Neuronal stem cell (in vitro differentiated cells): ENCODE results near the gene TRIM38.

Experiments
- DNase-seq: peaks from one replicate; pipeline ENCODE4 v3.0.0-alpha.2; 2013; ENCODE audit warnings: low spot score
- H2AFZ ChIP-seq: one replicate; pipeline ENCODE4 v1.6.1; 2013; ENCODE audit warnings: mild to moderate bottlenecking, low read length, inconsistent platforms
- H2AK5ac ChIP-seq: 2 replicates; pipeline ENCODE4 v1.6.1; 2013; ENCODE audit warnings: low read depth, mild to moderate bottlenecking, inconsistent platforms, low read length, moderate library complexity, mixed read lengths
- H2BK120ac ChIP-seq: 2 replicates; pipeline ENCODE4 v1.6.1; 2013; ENCODE audit warnings: low read depth, mild to moderate bottlenecking, inconsistent platforms, low read length, moderate library complexity, mixed read lengths
- H2BK12ac ChIP-seq: one replicate; pipeline ENCODE4 v1.6.1; 2013; ENCODE audit warnings: low read length, inconsistent platforms
- H2BK15ac ChIP-seq: 2 replicates; pipeline ENCODE4 v1.6.1; 2013; ENCODE audit warnings: mild to moderate bottlenecking, low read length, inconsistent platforms, mixed read lengths
- H2BK5ac ChIP-seq: one replicate; pipeline ENCODE4 v1.6.1; 2013; ENCODE audit warnings: inconsistent platforms, mild to moderate bottlenecking, low read length, moderate library complexity
- H3K14ac ChIP-seq: one replicate; pipeline ENCODE4 v1.6.1; 2013; ENCODE audit warnings: low read length, inconsistent platforms
- H3K18ac ChIP-seq: 2 replicates; pipeline ENCODE4 v1.6.1; 2013; ENCODE audit warnings: low read length, inconsistent platforms
- H3K23ac ChIP-seq: 2 replicates; pipeline ENCODE4 v1.6.1; 2013; ENCODE audit warnings: low read depth, mild to moderate bottlenecking, mixed read lengths, low read length, inconsistent platforms; ENCODE audit not compliant: poor library complexity
- H3K27ac ChIP-seq: replicated peaks from 3 replicates; pipeline ENCODE4 v1.5.1; 2013; ENCODE audit warnings: low read length, inconsistent platforms
- H3K27me3 ChIP-seq, 3 experiments: 2 replicates each; pipeline ENCODE4 v1.6.1; 2013; ENCODE audit warnings: low read length in 3 of 3, mild to moderate bottlenecking in 2 of 3, inconsistent platforms in 1 of 3, low read depth in 1 of 3, mixed read lengths in 1 of 3, moderate library complexity in 1 of 3; ENCODE audit not compliant: control insufficient read depth in 3 of 3, insufficient read depth in 3 of 3
- H3K36me3 ChIP-seq, 2 donors: replicated peaks in 1 of 2; 2 replicates each; pipeline ENCODE4 v1.6.1; 2013; ENCODE audit warnings: low read length in 2 of 2; ENCODE audit not compliant: control insufficient read depth in 2 of 2, insufficient read depth in 2 of 2
- H3K4ac ChIP-seq: 2 replicates; pipeline ENCODE4 v1.6.1; 2013; ENCODE audit warnings: inconsistent platforms, mild to moderate bottlenecking, low read length, moderate library complexity
- H3K4me1 ChIP-seq, 2 donors: 1 replicate in 1 of 2; 2 replicates in 1 of 2; pipeline ENCODE4 v1.6.1; 2013; ENCODE audit warnings: low read length in 2 of 2, low read depth in 1 of 2; ENCODE audit not compliant: control insufficient read depth in 2 of 2, insufficient read depth in 1 of 2
- H3K4me2 ChIP-seq: one replicate; pipeline ENCODE4 v1.6.1; 2013; ENCODE audit warnings: mild to moderate bottlenecking, low read length, inconsistent platforms; ENCODE audit not compliant: insufficient read depth, poor library complexity, severe bottlenecking
- H3K4me3 ChIP-seq, 2 donors: 2 replicates each; pipeline ENCODE4 v1.5.1; 2013; ENCODE audit warnings: low read length in 2 of 2, mild to moderate bottlenecking in 2 of 2, inconsistent platforms in 1 of 2, moderate library complexity in 1 of 2
- H3K79me1 ChIP-seq: one replicate; pipeline ENCODE4 v1.6.1; 2013; ENCODE audit warnings: low read depth, mild to moderate bottlenecking, inconsistent platforms, low read length, moderate library complexity
- H3K9ac ChIP-seq: one replicate; pipeline ENCODE4 v1.6.1; 2013; ENCODE audit warnings: mild to moderate bottlenecking, low read depth, low read length, inconsistent platforms; ENCODE audit not compliant: poor library complexity
- H3K9me3 ChIP-seq, 2 donors: replicated peaks in 1 of 2; 2 replicates each; pipeline versions ENCODE3 to v1.6.1; 2013; ENCODE audit warnings: low read length in 2 of 2, mild to moderate bottlenecking in 2 of 2, inconsistent platforms in 1 of 2, low read depth in 1 of 2, mixed read lengths in 1 of 2, moderate library complexity in 1 of 2; ENCODE audit not compliant: control insufficient read depth in 2 of 2, insufficient read depth in 1 of 2
- H4K8ac ChIP-seq: one replicate; pipeline ENCODE4 v1.6.1; 2013; ENCODE audit warnings: low read depth, mild to moderate bottlenecking, inconsistent platforms, low read length, moderate library complexity
- H4K91ac ChIP-seq: one replicate; pipeline ENCODE4 v1.6.1; 2013; ENCODE audit warnings: low read length, low read depth, mild to moderate bottlenecking, inconsistent platforms; ENCODE audit not compliant: poor library complexity
- WGBS, 2 donors: extraction: QIAGEN DNeasy Blood & Tissue Kit; methylation state at CpG; one replicate each; pipeline ENCODE4 v1.1.7; 2013; ENCODE audit warnings: missing lambda C conversion rate in 2 of 2, mixed read lengths in 1 of 2; ENCODE audit not compliant: insufficient read length in 2 of 2, insufficient replicate concordance in 1 of 2; ENCODE audit errors: extremely low coverage in 2 of 2; 5-methylcytosine and 5-hydroxymethylcytosine counted together

TRIM38 gene

DNA sequence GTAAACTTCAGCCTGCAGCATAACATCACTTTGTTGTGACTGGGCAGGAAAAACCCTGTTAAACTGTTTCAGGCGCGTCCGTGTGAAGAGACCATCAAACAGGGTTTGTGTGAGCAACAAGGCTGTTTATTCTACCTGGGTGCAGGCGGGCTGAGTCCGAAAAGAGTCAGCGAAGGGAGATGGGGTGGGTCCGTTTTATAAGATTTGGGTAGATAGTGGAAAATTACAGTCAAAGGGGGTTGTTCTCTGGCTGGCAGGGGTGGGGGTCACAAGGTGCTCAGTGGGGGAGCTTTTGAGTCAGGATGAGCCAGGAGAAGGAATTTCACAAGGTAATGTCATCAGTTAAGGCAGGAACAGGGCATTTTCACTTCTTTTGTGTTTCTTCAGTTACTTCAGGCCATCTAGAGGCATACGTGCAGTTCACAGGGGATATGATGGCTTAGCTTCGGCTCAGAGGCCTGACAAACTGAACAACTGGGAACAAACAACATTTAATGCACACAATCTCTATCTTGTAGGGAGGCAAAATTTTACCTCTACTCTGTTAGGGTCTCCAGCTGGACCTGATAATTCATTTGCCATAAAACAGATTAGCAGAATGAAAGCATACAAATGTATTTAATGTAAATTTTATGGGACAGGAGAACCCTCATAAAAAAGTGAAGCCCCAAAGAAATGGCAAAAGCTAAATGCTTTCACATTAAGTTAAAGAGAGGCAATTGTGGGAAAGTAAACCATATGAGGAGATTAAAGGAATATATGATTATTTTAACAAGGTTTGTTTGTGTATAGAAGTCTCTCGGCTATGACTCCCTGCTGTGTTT lies 66.4 kb downstream of the TRIM38 start:
- Histone ChIP-seq H3K4me1 (peaks cover 9 to 30% of the 10 kb centered on the region in 2 donors), H2BK12ac (no peak overlapping the region), H3K14ac (no peak overlapping the region), H3K27ac (peak overlapping the region; percentile 87), H2BK5ac (no peak overlapping the region), H2BK15ac (no peak overlapping the region), H3K23ac (no peak overlapping the region), H4K91ac (no peak overlapping the region), H3K4ac (no peak overlapping the region), H2BK120ac (no peak overlapping the region), H3K9me3 (no peaks in the 10 kb centered on the region), H3K4me2 (no peak overlapping the region), H3K79me1 (no peaks in the 10 kb centered on the region), H3K18ac (peak overlapping the region; percentile 29), H2AFZ (no peak overlapping the region), H3K9ac (no peak overlapping the region), H2AK5ac (no peak overlapping the region), H3K4me3 (no peak overlapping the region), H3K36me3 (no peaks in the 10 kb centered on the region), H3K27me3 (no peaks in the 10 kb centered on the region), H4K8ac (no peak overlapping the region)
- WGBS, 2 donors: no CpG with 5 or more reads among the region's 10 CpGs
- no peak for DNase-seq

DNA sequence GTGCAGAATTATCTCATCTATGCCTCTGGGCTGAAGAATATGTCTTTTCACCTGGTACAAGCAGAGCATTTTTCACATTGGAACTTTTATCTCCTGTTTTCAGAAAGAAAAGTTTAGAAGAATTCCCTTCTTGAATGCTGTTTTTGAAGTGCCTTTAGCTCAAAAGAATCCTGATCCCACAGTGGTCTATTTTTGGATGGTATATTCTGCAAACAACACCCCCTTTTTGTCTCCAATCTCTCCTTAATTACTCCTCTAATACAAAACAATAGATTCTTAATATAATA lies 66.9 kb downstream of the TRIM38 start:
- Histone ChIP-seq H2BK5ac (no peak overlapping the region), H3K23ac (no peak overlapping the region), H3K27ac (peak overlapping the region; percentile 66), H3K4ac (no peak overlapping the region), H3K36me3 (no peaks in the 10 kb centered on the region), H2BK12ac (no peak overlapping the region), H3K4me3 (no peak overlapping the region), H3K4me2 (no peak overlapping the region), H3K9me3 (no peaks in the 10 kb centered on the region), H2AK5ac (no peak overlapping the region), H4K91ac (no peak overlapping the region), H3K4me1 (peaks cover 6 to 31% of the 10 kb centered on the region in 2 donors), H2AFZ (no peak overlapping the region), H4K8ac (no peak overlapping the region), H2BK120ac (no peak overlapping the region), H3K18ac (no peak overlapping the region), H3K79me1 (no peaks in the 10 kb centered on the region), H3K14ac (no peak overlapping the region), H3K9ac (no peak overlapping the region), H3K27me3 (no peaks in the 10 kb centered on the region), H2BK15ac (no peak overlapping the region)
- DNase-seq: no peak

DNA sequence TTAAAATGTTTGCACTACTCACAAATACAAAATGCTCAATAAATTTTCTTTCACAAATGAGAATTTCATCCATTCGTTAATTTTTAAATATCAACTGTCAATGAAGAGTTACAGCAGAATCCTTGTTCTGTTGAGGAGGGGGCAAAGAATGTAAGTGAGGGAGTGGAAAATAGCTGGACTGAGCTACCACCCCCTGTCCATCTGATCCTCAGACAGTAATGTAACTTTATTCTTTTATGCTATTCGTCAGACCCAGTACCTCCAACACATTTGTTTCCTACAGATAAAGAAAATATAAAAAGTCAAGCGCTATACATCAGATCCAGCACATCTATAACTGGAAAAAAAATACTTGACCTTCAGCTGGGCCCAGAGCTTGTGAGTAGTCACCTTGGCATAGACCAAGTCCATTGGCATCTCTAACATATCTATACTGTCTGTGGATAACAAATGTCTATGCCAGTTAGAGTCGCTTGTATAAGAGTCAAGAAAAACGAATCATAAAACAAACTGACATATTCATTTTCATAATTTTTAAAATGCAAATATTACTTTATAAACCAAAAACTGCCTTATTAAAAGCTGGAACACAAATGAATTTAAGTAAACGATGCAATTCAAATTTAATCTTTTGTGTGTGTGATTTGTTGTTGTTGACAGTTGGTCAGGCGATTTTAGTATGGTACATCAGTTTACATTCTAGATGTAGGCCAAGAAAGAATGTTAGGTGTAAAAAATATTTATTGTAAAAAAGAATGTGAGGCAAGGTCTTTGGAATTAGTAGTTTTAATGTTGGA lies 67.5 kb downstream of the TRIM38 start:
- Histone ChIP-seq H3K4me2 (no peak overlapping the region), H3K23ac (no peak overlapping the region), H3K4ac (no peak overlapping the region), H3K27ac (peak overlapping the region; percentile 53), H3K36me3 (no peaks in the 10 kb centered on the region), H2BK12ac (no peak overlapping the region), H4K91ac (no peak overlapping the region), H3K9ac (no peak overlapping the region), H2BK15ac (no peak overlapping the region), H3K14ac (no peak overlapping the region), H3K4me1 (peaks cover 6 to 32% of the 10 kb centered on the region in 2 donors), H3K27me3 (no peaks in the 10 kb centered on the region), H3K79me1 (no peaks in the 10 kb centered on the region), H3K4me3 (no peak overlapping the region), H3K9me3 (no peaks in the 10 kb centered on the region), H2AK5ac (no peak overlapping the region), H3K18ac (no peak overlapping the region), H2BK120ac (no peak overlapping the region), H2AFZ (no peak overlapping the region), H2BK5ac (no peak overlapping the region), H4K8ac (no peak overlapping the region)
- DNase-seq: no peak
- no CpG with 5 or more reads among the region's 7 CpGs for WGBS, 2 donors

DNA sequence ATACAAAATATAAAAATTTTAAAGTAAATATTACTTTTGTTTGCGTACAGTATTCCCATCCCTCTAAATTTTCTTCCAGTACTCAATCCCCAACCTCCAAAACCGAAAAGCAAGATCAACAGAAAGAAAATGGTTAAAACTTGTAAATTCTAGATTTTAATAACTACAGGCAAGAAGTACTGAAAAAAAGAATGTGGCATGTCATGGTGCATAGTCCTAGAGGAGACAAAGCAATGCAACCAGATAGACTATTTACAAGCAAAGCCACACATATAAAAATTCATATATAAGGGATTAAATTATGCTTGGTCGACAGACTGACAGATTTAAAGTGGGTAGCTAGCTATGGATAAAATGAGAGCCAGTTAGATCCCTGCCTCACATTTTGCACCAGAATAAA lies 68.1 kb downstream of the TRIM38 start:
- no peak overlapping the region for H3K4ac ChIP-seq
- no peak overlapping the region for H4K91ac ChIP-seq
- no peak overlapping the region for H2BK15ac ChIP-seq
- no peaks in the 10 kb centered on the region for H3K9me3 ChIP-seq
- H3K23ac ChIP-seq: no peak overlapping the region
- no peak overlapping the region for H2BK12ac ChIP-seq
- no peak overlapping the region for H2AFZ ChIP-seq
- H3K79me1 ChIP-seq: no peaks in the 10 kb centered on the region
- no peak overlapping the region for H3K27ac ChIP-seq
- peaks cover 4 to 28% of the 10 kb centered on the region in 2 donors for H3K4me1 ChIP-seq
- H2BK5ac ChIP-seq: no peak overlapping the region
- no peak overlapping the region for H4K8ac ChIP-seq
- no peak overlapping the region for H3K4me2 ChIP-seq
- peak overlapping the region in 1 of 2 donors; percentile 74 for H3K4me3 ChIP-seq
- no peak overlapping the region for H3K14ac ChIP-seq
- no CpG with 5 or more reads among the region's 3 CpGs for WGBS, 2 donors
- no peaks in the 10 kb centered on the region for H3K27me3 ChIP-seq
- no peak overlapping the region for H3K18ac ChIP-seq
- no peak overlapping the region for H2BK120ac ChIP-seq
- no peak overlapping the region for H3K9ac ChIP-seq
- no peak overlapping the region for H2AK5ac ChIP-seq
- H3K36me3 ChIP-seq: no peaks in the 10 kb centered on the region
- DNase-seq: no peak
